Measurements from ENCODE around the gene ENTPD1. TPM values are rescaled to one million over a fixed set of nuclear protein-coding genes. Genes with fewer than 3 reads are reported as not detected.

ENTPD1 gene
- total RNA-seq, 1 experiment from 2014 or later, result 0.37 TPM

GRCh38 chr10:95830044-95830443, 74.1 kb downstream of the ENTPD1 start:
- Histone ChIP-seq H3K9ac (ENCODE audit: low read length) (no peak overlapping the region), H3K79me2 (ENCODE audit: insufficient read depth, low read length) (no peaks in the 10 kb centered on the region), H3K27ac (ENCODE audit: low read depth, low read length) (no peak overlapping the region), H3K4me2 (ENCODE audit: low read length) (no peak overlapping the region), H2AFZ (ENCODE audit: low read depth, low read length, poor library complexity, severe bottlenecking) (no peak overlapping the region), H3K4me1 (ENCODE audit: control insufficient read depth in 1 of 2, insufficient read depth in 2 of 2, low read length in 2 of 2) (no peaks in the 10 kb centered on the region), H3K36me3 (ENCODE audit: control insufficient read depth in 1 of 2, insufficient read depth in 2 of 2, low read length in 2 of 2) (no peaks in the 10 kb centered on the region), H3K4me3 (replicated peaks in 1 of 2; ENCODE audit: low read depth in 1 of 2, low read length in 2 of 2) (no peak overlapping the region), H3K9me3 (ENCODE audit: control insufficient read depth in 1 of 2, insufficient read depth in 1 of 2, low read depth in 1 of 2, low read length in 2 of 2) (no peaks in the 10 kb centered on the region), H3K9me2 (ENCODE audit: insufficient read depth) (no peaks in the 10 kb centered on the region), H3K27me3 (ENCODE audit: insufficient read depth, low read length) (no peaks in the 10 kb centered on the region), H4K20me1 (ENCODE audit: insufficient read depth) (no peaks in the 10 kb centered on the region)
- no TSS peak for BruUV-seq (replicated peaks)
- ATAC-seq (no peak), DNase-seq (ENCODE audit: low read depth, low spot score) (no peak)
- POLR2A ChIA-PET, result no interaction called here
- RAD21 ChIA-PET (ENCODE audit: low non-redundant PET in 1 of 2, low total read pairs in 2 of 2, uncharacterized antibody in 2 of 2, unreplicated experiment in 2 of 2), result no interaction called here
- TF ChIP-seq, protein P1, sequence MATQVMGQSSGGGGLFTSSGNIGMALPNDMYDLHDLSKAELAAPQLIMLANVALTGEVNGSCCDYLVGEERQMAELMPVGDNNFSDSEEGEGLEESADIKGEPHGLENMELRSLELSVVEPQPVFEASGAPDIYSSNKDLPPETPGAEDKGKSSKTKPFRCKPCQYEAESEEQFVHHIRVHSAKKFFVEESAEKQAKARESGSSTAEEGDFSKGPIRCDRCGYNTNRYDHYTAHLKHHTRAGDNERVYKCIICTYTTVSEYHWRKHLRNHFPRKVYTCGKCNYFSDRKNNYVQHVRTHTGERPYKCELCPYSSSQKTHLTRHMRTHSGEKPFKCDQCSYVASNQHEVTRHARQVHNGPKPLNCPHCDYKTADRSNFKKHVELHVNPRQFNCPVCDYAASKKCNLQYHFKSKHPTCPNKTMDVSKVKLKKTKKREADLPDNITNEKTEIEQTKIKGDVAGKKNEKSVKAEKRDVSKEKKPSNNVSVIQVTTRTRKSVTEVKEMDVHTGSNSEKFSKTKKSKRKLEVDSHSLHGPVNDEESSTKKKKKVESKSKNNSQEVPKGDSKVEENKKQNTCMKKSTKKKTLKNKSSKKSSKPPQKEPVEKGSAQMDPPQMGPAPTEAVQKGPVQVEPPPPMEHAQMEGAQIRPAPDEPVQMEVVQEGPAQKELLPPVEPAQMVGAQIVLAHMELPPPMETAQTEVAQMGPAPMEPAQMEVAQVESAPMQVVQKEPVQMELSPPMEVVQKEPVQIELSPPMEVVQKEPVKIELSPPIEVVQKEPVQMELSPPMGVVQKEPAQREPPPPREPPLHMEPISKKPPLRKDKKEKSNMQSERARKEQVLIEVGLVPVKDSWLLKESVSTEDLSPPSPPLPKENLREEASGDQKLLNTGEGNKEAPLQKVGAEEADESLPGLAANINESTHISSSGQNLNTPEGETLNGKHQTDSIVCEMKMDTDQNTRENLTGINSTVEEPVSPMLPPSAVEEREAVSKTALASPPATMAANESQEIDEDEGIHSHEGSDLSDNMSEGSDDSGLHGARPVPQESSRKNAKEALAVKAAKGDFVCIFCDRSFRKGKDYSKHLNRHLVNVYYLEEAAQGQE (IDR thresholded peaks at IDR 0.05; ENCODE audit: low read depth), result no peak
- TF ChIP-seq YY1 (IDR thresholded peaks at IDR 0.05; ENCODE audit: extremely low read depth, insufficient replicate concordance, low read depth, low read length), result no peak
- TF ChIP-seq CBX3 (IDR thresholded peaks at IDR 0.05; ENCODE audit: low read depth), result no peak
- no peak for TF ChIP-seq CEBPB (IDR thresholded peaks at IDR 0.05; ENCODE audit: low read depth)
- no peak for TF ChIP-seq CTCF (IDR thresholded peaks at IDR 0.05 in 2 of 3, conservative IDR thresholded peaks at IDR 0.05 in 1 of 3; ENCODE audit: borderline replicate concordance in 1 of 3, insufficient read depth in 1 of 3, low read depth in 2 of 3, low read length in 2 of 3)
- TF ChIP-seq POLR2A (IDR thresholded peaks at IDR 0.05; ENCODE audit: borderline replicate concordance, extremely low read depth, insufficient read depth, insufficient read length), result no peak
- no peak for TF ChIP-seq ELF1 (IDR thresholded peaks at IDR 0.05; ENCODE audit: borderline replicate concordance, low read depth)
- intact Hi-C loops (cut with micrococcal nuclease), result no loop called here
- CTCF ChIA-PET, result interaction anchor here (1.5 kb wide), 1 partner anchor 11 kb away, joined by 3 read pairs; no protein-coding TSS in a partner anchor
